Epidermal melanocyte (primary cell): Measurements from ENCODE around the gene MELTF.

Source experiments
- DNase-seq: peaks from one replicate; pipeline ENCODE4 v3.0.0; 2011; ENCODE audit warnings: low spot score; ENCODE audit not compliant: insufficient read length

Gene MELTF

GRCh38 chr3:196968233-196969133, 61.1 kb downstream of the MELTF start, which contains the start of gene PIGZ:
PIGZ (minus strand) TSS chr3:196968833; CDS start chr3:196952031, 16,802 bp downstream.
- no peak for DNase-seq

- DNase-seq = no peak
These were observed 62.0 kb downstream of the MELTF start for GRCh38 chr3:196967412-196968232.

- DNase-seq = no peak
These were observed 62.9 kb downstream of the MELTF start for GRCh38 chr3:196966526-196967401.

- no peak for DNase-seq
These were observed 63.8 kb downstream of the MELTF start for GRCh38 chr3:196965804-196966173.

- no peak for DNase-seq
These were observed 64.4 kb downstream of the MELTF start for GRCh38 chr3:196965112-196965803.

- DNase-seq = no peak
These were observed 66.0 kb downstream of the MELTF start for GRCh38 chr3:196963631-196963953.

GRCh38 chr3:196962930-196963630, 66.5 kb downstream of the MELTF start:
- no peak for DNase-seq

- no peak for DNase-seq
These were observed 67.3 kb downstream of the MELTF start for GRCh38 chr3:196962108-196962929.

- DNase-seq = no peak
These were observed 74.8 kb downstream of the MELTF start for GRCh38 chr3:196954832-196955231.
